NCI-H1092 (cell line): ENCODE data around the gene RANBP3.
"Not testable (repeated sequence)": the region's sequence is repeated elsewhere in the genome, so short reads cannot be mapped to it uniquely, and the experiment has no call there.

ENCODE experiments used
- DNase-seq: peaks from one replicate; lab custom pipeline; 2025; lab: John Stamatoyannopoulos, UW

The RANBP3 gene

GRCh38 chr19:5977785-5978605 lies at the start of gene RANBP3:
Gene RANBP3, minus strand, starts transcription at chr19:5978140. Its CDS starts 58 bp downstream, at chr19:5978082.
- DNase-seq, result peak; percentile 98

DNA sequence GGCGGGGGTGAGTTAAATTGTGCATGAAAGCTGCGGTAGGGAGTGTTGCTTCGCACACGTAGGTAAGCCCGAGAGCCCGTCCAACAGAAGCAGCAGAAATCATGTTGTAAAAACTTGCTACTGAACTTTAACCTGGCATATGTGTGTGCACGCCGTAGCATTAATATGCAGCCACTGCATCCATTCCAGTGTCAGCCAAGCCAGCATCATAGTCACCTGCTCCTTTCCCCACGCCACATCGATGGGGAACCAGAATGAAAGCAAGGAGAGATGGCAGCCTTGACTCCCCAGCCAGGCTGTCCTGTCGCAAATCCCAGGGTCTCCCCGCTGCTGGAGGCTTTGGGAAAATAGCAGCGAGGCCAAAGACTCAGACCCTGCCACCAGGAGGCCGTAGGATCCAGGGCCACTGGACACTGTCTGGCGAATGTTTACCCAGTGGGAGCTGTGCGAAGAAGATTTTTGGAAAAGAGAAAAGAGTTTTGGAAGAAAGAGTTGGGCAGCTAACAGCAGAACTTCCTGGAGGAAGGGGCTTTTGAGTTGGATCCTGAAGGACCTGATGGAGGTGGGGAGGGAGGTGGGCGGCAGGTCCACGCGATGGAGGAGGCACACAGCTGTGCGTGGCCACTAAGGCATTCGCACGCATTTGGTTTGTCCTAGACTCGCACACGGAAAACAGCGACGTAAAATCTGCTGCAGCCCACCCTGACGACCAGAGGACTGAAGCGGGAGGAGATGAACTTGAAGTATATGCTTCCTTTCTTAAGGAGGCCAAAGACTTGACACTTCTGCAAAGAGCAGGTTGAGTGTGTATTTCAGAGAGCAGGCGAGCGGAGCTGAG lies 48.7 kb upstream of the RANBP3 start:
- DNase-seq, result no peak

GRCh38 chr19:6024756-6025155 lies 46.8 kb upstream of the RANBP3 start:
- not testable (repeated sequence) for DNase-seq

DNA sequence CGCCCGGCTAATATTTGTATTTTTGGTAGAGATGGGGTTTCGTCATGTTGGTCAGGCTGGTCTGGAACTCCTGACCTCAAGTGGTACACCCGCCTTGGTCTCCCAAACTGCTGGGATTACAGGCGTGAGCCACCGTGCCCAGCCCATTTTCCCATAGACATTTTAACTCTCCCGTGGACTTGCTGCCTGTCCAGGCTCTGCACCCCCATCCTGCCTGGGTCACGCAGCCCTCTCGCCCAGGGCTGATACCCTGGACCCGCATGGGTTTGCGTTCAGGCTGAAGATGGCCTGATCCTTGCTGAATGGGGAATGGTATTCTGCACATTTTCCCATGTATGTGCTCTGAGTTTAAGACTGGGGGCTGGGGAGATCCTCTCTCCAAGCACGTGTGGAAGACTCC lies 46.0 kb upstream of the RANBP3 start:
- no peak for DNase-seq

DNA sequence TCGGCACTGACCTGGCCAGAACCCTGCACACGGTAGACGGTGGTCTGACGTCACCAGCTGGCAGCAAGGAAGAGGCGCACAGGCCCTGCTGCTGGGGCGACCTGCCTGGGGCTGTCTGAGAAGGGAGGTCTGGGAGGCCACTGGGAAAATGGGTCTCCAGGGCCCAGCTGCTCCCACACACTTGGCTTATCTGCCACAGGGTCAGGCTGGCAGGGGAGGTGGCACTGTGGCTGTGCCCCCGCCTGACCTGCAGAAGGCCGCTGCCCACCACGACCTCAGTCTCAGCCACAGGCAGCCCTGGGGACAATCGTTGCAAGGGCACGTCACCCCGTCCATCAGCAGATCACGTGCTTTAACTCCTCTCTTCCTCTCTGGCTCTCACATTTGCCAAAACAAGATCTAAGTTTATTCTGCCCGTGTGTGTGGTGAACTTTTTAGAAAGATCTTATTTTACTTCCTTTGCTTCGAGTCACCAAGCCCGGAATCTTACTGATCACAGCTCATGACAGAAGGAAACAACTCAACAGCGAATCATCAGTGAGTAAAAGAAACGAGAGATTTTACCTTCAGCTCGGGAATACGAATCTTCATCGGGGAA lies 45.2 kb upstream of the RANBP3 start:
- no peak for DNase-seq

DNA sequence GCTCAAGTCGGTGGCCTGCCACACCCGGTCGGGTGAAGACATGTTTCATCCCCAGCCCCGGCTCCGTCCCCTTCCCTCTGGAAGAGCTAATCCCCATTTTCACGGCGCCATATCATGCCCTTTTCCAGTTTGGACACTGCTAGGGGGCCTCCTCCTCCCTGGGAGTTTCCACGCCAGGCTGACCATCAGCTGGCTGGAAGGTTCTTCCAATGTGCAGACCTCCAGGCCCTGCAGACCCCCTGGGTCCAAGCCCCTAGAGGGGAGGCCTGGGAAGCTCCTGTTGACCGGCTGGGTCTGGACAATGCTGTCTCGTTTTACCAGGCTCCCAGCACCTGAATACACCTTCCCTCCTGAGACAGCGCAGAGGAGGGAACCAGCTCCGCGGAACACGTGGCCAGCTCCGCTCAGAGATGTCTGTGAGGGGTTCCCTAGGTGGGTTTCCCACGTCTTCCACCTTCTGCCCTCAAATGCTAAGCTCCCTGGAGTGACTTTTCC lies 44.7 kb upstream of the RANBP3 start:
- DNase-seq, result no peak

GRCh38 chr19:6021878-6022569 lies 44.1 kb upstream of the RANBP3 start:
- peak; percentile 45 for DNase-seq

GRCh38 chr19:6020972-6021805 lies 43.2 kb upstream of the RANBP3 start:
- peak; percentile 52 for DNase-seq

DNA sequence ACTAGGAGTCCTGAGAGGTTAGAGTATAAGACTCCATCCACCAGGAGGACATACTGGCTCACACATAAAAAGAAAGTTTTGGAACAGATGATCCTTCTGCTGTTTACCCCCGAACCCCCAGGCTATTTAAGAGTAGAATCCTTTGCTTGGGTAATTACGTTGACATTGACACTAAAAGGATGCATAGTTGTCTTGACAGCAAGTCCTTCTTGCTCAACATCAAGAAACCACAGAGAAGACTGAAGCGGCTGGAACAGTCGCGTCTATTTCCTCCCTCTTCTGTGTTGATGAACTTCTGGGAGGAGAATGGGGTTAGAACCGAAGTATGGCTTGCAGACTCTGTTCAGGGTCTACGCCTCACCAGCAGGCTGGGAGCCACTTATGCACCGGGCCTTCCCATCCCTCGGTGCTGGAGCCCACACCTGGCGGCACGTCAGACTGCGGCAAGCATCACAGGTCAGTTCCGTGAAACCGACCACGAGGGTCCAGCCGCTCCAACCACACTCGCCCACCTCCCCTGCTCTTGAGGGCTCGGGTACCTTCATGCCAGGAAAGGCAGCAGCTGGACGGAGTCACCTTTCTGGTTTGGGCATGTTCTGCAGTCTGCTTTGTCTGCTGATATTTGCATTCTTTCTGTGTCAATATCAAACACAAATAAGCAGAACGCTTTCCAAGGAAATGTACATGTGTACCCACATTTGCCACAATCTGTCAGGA lies 42.4 kb upstream of the RANBP3 start:
- peak; percentile 71 for DNase-seq

DNA sequence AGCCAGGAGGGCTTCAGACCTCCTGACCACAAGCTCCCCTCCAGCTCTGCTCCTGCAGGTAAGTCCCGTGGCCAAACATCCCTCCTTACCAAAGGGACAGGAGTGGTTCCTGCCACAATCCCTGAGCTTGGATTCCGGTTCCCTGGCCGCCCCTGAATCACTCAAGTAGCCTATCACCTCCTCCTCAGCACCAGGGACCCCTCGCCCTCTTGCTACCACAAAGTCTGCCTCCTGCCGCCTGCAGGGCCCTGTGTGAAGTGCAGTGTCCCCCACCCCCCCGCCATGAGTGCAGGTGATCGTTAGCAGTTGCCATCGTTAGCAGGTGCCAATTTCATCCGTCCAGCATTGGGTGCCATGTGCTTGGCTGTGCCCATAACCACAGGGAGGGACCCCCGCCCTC lies 40.8 kb upstream of the RANBP3 start:
- no peak for DNase-seq

DNA sequence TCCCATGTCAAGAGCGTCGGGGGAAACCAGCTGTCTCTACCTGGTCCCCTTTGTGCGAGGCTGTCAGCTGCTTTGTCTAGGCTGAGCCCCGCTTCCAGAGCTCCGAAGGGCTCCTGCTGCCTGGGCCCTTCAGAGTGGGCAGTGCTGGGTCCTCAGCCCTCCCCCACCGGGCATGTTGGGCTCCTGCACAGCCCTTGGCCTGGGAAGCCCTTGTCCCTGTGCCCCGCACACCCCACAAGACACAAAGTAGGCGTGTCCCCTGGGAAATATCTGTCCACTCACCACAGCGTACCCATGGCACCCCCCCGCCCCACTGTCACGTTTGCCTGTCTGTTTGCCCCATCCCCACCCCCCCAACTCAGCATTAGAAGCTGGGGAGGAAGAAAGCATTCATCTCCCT lies 39.6 kb upstream of the RANBP3 start:
- DNase-seq, result no peak

DNA sequence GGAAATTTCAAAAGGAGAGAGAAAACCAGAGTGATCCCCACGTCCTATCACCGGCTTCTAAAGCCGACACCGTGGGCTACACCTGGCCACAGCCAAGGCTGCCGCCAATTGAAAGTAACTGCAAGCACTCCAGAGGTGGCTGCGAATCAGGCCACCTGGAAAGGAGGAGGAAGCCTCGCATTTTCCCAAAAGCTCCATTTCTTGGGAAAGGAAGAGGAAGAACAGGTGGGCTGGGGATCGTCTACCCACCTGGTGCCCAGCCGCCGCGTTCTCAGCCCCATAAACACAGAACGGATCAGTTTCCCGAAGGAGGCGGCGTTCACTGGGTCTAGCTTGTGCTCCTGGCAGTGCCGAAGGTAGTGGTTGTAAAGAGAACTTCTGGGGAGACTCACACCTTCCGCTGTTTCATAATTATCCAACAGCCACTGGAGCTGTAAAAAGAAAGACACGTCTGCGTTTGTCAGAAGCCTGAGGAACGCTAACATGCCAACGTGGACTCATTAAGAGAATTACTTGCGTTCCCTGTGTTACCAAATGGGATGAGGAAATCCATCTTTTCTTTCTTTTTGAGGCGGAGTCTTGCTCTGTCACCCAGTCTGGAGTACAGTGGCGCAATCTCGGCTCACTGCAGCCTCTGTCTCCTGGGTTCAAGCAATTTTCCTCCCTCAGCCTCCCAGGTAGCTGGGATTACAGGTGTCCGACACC lies 38.1 kb upstream of the RANBP3 start:
- DNase-seq, result no peak

- no peak for DNase-seq
Measured at GRCh38 chr19:6014551-6015135, 36.7 kb upstream of the RANBP3 start.

DNA sequence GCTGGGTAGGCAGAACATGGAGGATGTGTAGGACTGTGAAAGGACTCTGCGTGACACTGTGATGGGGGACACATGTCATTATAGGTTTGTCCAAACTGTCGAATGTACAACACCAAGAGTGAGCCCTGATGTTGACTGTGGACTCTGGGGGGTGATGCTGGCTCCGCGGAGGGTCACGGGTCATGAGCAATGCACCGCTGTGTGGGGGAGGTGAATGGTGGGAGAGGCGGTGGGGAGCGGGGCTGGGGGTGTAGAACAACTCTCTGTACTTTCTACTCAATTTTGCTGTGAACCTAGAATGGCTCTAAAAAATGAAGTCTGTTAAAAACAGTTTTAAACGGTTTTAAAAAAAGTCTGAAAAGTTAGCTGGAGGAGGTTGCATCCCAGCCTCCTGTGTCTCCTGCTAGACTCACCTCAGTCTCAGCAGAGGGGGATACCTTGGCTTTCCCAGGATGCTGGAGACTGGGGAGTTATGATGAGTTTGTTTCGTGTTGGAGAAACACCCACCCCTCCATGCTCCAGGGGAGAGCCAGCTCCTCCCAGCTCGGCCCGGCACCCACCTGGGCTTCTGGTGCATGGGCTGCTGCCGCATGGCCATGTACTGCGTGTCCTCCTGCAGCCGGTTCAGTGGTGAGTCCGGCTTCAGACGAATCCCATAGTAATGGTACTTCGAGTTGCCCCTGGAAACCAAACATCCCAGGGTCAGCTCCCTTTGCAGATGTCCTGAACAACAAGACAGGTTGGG lies 34.7 kb upstream of the RANBP3 start:
- no peak for DNase-seq

- DNase-seq, result no peak
Measured at GRCh38 chr19:6011794-6012193, 33.9 kb upstream of the RANBP3 start.

- no peak for DNase-seq
Measured at GRCh38 chr19:6011206-6011605, 33.3 kb upstream of the RANBP3 start.

DNA sequence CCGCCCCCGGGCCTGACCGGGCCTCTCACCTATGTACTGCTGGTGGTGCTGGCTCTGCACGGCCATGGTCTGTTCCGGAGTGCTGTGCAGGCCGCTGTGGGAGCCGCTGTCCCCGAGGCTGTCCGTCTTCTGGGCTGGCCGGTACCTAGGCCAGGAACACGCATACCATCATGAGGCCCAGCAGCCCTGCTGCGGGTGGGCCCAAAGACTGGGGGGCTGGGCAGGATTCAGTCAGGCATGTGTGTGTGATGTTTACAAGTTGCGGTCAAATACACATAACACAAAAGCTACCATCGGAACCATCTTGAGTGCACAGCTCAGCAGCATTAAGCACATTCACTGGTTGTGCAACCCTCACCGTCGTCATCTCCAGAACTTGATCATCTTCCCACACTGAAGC lies 32.2 kb upstream of the RANBP3 start:
- DNase-seq, result no peak

DNA sequence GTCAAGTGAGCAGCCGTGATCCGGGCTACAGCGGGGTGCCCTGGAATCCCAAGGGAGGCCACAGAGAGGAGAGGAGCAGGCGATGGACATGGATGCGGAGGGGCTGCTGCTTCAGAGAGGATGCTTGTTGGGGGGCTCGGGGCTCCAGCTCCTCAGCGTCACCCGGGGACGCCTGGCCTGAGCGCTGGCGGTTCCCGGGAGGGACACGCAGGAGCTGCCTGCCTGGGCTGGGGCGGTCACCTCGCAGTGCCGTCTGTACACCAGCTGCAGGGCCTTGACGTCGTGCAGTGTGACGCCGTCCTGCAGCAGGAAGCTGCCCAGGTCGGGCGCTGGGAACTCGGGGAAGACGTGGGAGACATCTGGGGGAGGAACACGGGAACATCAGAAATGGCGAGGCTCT lies 29.9 kb upstream of the RANBP3 start:
- DNase-seq, result no peak

DNA sequence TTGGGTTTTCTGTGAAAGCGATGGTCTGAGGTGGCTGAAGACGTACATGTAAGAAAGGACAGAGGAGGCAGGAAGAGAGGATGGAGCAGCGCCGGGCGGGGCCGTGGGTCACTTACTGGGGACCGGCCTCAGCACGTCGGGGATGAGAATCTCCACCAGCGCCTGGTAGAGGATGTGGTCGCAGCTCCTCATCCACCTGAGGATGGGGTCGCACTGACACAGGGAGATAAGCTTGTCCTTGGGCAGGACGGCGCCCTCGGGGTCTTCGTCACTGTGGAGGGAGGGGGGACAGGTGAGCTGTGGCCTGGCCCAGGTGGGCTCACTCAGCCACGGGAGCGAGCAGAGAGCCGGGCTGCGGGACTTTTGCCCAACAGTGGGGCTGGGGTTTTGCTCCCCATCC lies 29.0 kb upstream of the RANBP3 start:
- no peak for DNase-seq
